ENCODE data around the gene IQGAP3. TPM values are rescaled to one million over a fixed set of nuclear protein-coding genes. Genes with fewer than 3 reads are reported as not detected.

The IQGAP3 gene
- total RNA-seq, 1 experiment from 2014 or later = 25.6 TPM

- ChIA-PET POLR2A (interaction anchor here (0.6 to 1.0 kb wide), 2 partner anchors 143 to 209 kb away, joined by 3 to 13 read pairs; no protein-coding TSS in a partner anchor), CTCF (no interaction called here)
- Histone ChIP-seq H3K9me3 (ENCODE audit: control insufficient read depth, insufficient read depth, low read depth, low read length) (no peaks in the 10 kb centered on the region), H3K27me3 (ENCODE audit: control insufficient read depth, insufficient read depth, low read length) (no peaks in the 10 kb centered on the region), H3K4me3 (ENCODE audit: low read depth in 2 of 2, low read length in 2 of 2) (peak overlapping the region; percentile 71 to 84), H3K36me3 (ENCODE audit: control insufficient read depth, insufficient read depth, low read length) (peaks cover 15% of the 10 kb centered on the region), H3K27ac (ENCODE audit: low read length) (peak overlapping the region; percentile 92), H3K4me1 (ENCODE audit: control insufficient read depth, insufficient read depth, low read length) (peaks cover 19% of the 10 kb centered on the region)
- ATAC-seq (no peak), DNase-seq (ENCODE audit: low read depth, low spot score) (no peak)
- no peak for TF ChIP-seq CTCF (IDR thresholded peaks at IDR 0.05)
- TF ChIP-seq TCF7L2 (IDR thresholded peaks at IDR 0.05; ENCODE audit: low read depth, low read length) = no peak
- no peak for TF ChIP-seq REST (IDR thresholded peaks at IDR 0.05; ENCODE audit: insufficient read depth in 1 of 2, low read depth in 2 of 2, low read length in 1 of 2)
- no peak for TF ChIP-seq POLR2AphosphoS5 (IDR thresholded peaks at IDR 0.05; ENCODE audit: low read depth, low read length)
- intact Hi-C loops (cut with micrococcal nuclease; ENCODE audit: unreplicated experiment) (no loop called here), in situ Hi-C loops (cut with HindIII; ENCODE audit: low pct_unique_long_range_greater_than_20kb, low sequenced_read_pairs) (no loop called here)
- BruUV-seq (replicated peaks) = no TSS peak
These were observed 20.7 kb upstream of the IQGAP3 start for GRCh38 chr1:156592910-156593660.

- ChIA-PET POLR2A (interaction anchor here (0.5 to 1.0 kb wide), 2 partner anchors 143 to 147 kb away, joined by 8 to 13 read pairs; no protein-coding TSS in a partner anchor), CTCF (no interaction called here)
- BruUV-seq (replicated peaks) = TSS peak; percentile 82
- in situ Hi-C loops (cut with HindIII; ENCODE audit: low pct_unique_long_range_greater_than_20kb, low sequenced_read_pairs) (no loop called here), intact Hi-C loops (cut with micrococcal nuclease; ENCODE audit: unreplicated experiment) (no loop called here)
- H3K4me1 ChIP-seq (ENCODE audit: control insufficient read depth, insufficient read depth, low read length) = peaks cover 24% of the 10 kb centered on the region
- H3K4me3 ChIP-seq (ENCODE audit: low read depth in 2 of 2, low read length in 2 of 2) = peak overlapping the region; percentile 71 to 84
- H3K36me3 ChIP-seq (ENCODE audit: control insufficient read depth, insufficient read depth, low read length) = peaks cover 13% of the 10 kb centered on the region
- no peaks in the 10 kb centered on the region for H3K9me3 ChIP-seq (ENCODE audit: control insufficient read depth, insufficient read depth, low read depth, low read length)
- TF ChIP-seq POLR2AphosphoS5 (IDR thresholded peaks at IDR 0.05; ENCODE audit: low read depth, low read length) = peak; percentile 63
- TF ChIP-seq TCF7L2 (IDR thresholded peaks at IDR 0.05; ENCODE audit: low read depth, low read length) = no peak
- H3K27ac ChIP-seq (ENCODE audit: low read length) = peak overlapping the region; percentile 92
- no peaks in the 10 kb centered on the region for H3K27me3 ChIP-seq (ENCODE audit: control insufficient read depth, insufficient read depth, low read length)
- ATAC-seq (no peak; the same call in 1 of the 2 replicates), DNase-seq (ENCODE audit: low read depth, low spot score) (no peak)
These were observed 20.0 kb upstream of the IQGAP3 start for GRCh38 chr1:156592158-156592909.
